Pancreas (tissue), 10 donors: ENCODE results near the gene SIL1. TPM values are rescaled to one million over a fixed set of nuclear protein-coding genes. Genes with fewer than 3 reads are reported as not detected.

Experiments used
- ATAC-seq, 4 donors: fragments of 200-7000 bp; cut with Tn5 transposase; one replicate each; pipeline versions ENCODE4 v1.8.0 to v1.9.1; 2020; ENCODE audit warnings: mild to moderate bottlenecking in 4 of 4, moderate library complexity in 4 of 4
- DNase-seq, 6 donors: peaks; one replicate each; pipeline ENCODE4 v3.0.0-alpha.2; 2020
- FAIRE-seq: peaks from 2 replicates; lab custom pipeline; 2012; peaks lifted over from hg19 to GRCh38; lab: Jason Lieb, UNC
- H3K27ac ChIP-seq, 4 donors: fragments of 200-600 bp; sonication (generic); 1 replicate in 3 of 4; 2 replicates in 1 of 4; pipeline versions ENCODE4 v1.5.0 to v1.8.0; 2020
- H3K27me3 ChIP-seq, 4 donors: fragments of 200-600 bp; one replicate each; pipeline ENCODE4 v1.8.0; 2021
- H3K36me3 ChIP-seq, 3 donors: fragments of 200-600 bp; sonication (generic) in 1 of 3; one replicate each; pipeline versions ENCODE4 v1.5.0 to v1.8.0; 2020 to 2021
- H3K4me1 ChIP-seq, 3 donors: fragments of 200-600 bp; one replicate each; pipeline ENCODE4 v1.8.0; 2021
- H3K4me3 ChIP-seq, 4 donors: fragments of 200-600 bp; sonication (generic) in 2 of 4; one replicate each; pipeline versions ENCODE4 v1.5.0 to v1.8.0; 2020 to 2021
- H3K9me3 ChIP-seq, 4 donors: fragments of 200-600 bp; one replicate each; pipeline ENCODE4 v1.8.0; 2021
- WGBS, 2 donors: extraction: QIAGEN DNeasy Blood & Tissue Kit; methylation state at CpG; one replicate each; pipeline ENCODE4 v1.1.7; 2013; 5-methylcytosine and 5-hydroxymethylcytosine counted together
- intact Hi-C, 3 donors: fragments of 100-400 bp; cut with DNase I; formaldehyde crosslinking; loops; one replicate each; pipeline versions ENCODE4 v1.11.1 to v1.14.2; 2022
- polyA plus RNA-seq, 2 donors: library from polyadenylated mRNA; stranded (reverse); fragments of 200-250 nt; gene quantifications; one replicate each; pipeline ENCODE4 v1.2.3, GENCODE V29; 2013
- total RNA-seq, 6 donors: library from RNA; stranded (reverse); fragmentation: NEBNext Ultra II Directional in 4 of 6; extraction: Animal tissue kit (Norgen Biotek cat#: 25700) in 4 of 6; gene quantifications; one replicate each; pipeline versions ENCODE4 v1.2.1 to v1.2.4, GENCODE V29; 2021 to 2023
- TF ChIP-seq, protein P1 (sequence below), 4 donors: fragments of 200-600 bp; sonication (generic) in 3 of 4; IDR thresholded peaks; one replicate each; pipeline versions ENCODE4 v1.5.0 to v1.8.0; 2021; ENCODE audit warnings: antibody characterized with exemption in 4 of 4
- donor health status: healthy with polysubstance abuse.
- donor health status: DM: no; HTN: no; CAD: no; lungs with moderate emphysema.
- donor health status: DM: no; HTN: no; CAD: no.
- donor health status: control.
- donor health status: control.
- donor health status: Bipolar disorder and iron deficiency.
- donor health status: DM: yes; HTN: yes; CAD: no.
- donor health status: DM: no; HTN: no; CAD: no.
- donor health status: DM: no; HTN: no; CAD: no.
- donor health status: DM: yes; HTN: yes; CAD: no.

Gene SIL1
- total and polyA plus RNA-seq, 8 donors: 38.6 to 119 (median 55.0) TPM

DNA sequence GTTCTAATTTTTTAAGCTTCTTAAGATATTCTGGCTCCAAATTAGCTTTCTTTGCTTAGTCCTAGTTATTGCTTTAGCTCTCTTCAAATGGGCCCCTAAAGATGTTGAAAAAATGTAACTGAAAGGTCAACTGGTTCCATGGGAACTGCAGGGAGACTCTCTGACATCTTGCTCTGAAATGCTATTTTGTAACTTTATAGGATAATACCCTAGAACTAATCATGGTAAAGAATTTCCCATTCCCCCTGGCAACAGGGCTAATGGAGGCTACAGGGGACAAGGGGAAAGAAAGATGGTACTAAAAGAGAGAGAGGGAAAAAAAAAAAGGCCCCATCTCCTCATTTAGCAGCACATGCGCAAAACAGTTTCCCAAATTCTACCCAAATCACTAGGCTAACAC is 39.4 kb downstream of the SIL1 start:
- ATAC-seq (no peak), FAIRE-seq (no peak), DNase-seq (no peak)
- 91 to 97% methylated on average over 1 of the region's 1 CpG for WGBS, 2 donors
- TF ChIP-seq, protein P1, sequence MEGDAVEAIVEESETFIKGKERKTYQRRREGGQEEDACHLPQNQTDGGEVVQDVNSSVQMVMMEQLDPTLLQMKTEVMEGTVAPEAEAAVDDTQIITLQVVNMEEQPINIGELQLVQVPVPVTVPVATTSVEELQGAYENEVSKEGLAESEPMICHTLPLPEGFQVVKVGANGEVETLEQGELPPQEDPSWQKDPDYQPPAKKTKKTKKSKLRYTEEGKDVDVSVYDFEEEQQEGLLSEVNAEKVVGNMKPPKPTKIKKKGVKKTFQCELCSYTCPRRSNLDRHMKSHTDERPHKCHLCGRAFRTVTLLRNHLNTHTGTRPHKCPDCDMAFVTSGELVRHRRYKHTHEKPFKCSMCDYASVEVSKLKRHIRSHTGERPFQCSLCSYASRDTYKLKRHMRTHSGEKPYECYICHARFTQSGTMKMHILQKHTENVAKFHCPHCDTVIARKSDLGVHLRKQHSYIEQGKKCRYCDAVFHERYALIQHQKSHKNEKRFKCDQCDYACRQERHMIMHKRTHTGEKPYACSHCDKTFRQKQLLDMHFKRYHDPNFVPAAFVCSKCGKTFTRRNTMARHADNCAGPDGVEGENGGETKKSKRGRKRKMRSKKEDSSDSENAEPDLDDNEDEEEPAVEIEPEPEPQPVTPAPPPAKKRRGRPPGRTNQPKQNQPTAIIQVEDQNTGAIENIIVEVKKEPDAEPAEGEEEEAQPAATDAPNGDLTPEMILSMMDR (IDR thresholded peaks at IDR 0.05): no peak
- H3K4me1 ChIP-seq: peaks cover 14 to 19% (median 18%) of the 10 kb centered on the region in 3 donors
- intact Hi-C loops: no loop called here
- H3K36me3 ChIP-seq: no peaks in the 10 kb centered on the region
- H3K9me3 ChIP-seq: no peaks in the 10 kb centered on the region
- no peak overlapping the region for H3K27ac ChIP-seq
- H3K27me3 ChIP-seq: no peaks in the 10 kb centered on the region
- no peak overlapping the region for H3K4me3 ChIP-seq

DNA sequence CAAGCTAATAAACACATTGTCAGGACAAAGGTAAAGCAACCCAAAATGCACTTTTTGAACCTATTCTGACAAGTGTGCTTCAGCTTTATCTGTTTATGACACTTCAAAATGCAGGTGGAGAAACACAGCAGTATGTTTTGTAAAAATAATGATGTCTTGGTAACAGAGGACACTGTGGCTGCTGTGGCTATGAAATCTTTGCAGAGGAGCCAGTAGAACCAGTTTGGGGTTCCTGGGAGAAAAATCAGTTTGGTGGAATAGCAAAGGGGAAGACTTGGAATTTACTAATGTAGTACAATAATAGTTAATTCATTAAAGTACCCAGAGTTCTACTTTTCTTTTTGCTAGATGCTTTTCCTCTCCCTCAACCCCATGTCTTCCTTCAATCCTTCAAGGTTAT is 40.6 kb downstream of the SIL1 start:
- TF ChIP-seq, protein P1 (IDR thresholded peaks at IDR 0.05): no peak
- H3K27ac ChIP-seq: no peak overlapping the region
- no peak for ATAC-seq
- FAIRE-seq: no peak
- H3K4me1 ChIP-seq: peaks cover 8 to 11% (median 9%) of the 10 kb centered on the region in 3 donors
- no peaks in the 10 kb centered on the region for H3K9me3 ChIP-seq
- no peak for DNase-seq
- H3K27me3 ChIP-seq: no peaks in the 10 kb centered on the region
- intact Hi-C loops: no loop called here
- H3K36me3 ChIP-seq: no peaks in the 10 kb centered on the region
- H3K4me3 ChIP-seq: no peak overlapping the region

DNA sequence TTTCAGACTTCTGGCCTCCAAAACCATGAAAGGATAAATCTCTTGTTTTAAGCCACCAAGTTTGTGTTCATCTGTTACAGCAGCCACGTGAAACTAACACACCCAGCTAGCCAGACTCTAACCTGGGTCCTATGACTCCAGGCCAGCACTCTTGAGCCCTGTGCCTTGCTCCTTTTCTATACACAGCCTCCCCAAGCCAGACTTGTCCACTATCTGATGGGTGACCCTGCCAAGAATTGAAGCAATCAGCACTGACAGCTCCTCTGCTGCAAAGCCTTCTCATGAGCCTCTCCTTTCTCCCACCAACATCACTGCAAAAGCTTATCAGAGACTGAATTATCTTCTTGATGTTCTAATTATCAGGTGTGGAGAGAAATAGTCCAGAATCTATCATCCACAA is 41.4 kb downstream of the SIL1 start:
- Histone ChIP-seq H3K4me1 (peaks cover 5 to 7% (median 5%) of the 10 kb centered on the region in 3 donors), H3K27me3 (no peaks in the 10 kb centered on the region), H3K4me3 (no peak overlapping the region), H3K36me3 (no peaks in the 10 kb centered on the region), H3K27ac (no peak overlapping the region), H3K9me3 (no peaks in the 10 kb centered on the region)
- ATAC-seq: no peak
- WGBS, 2 donors: 95% methylated on average over 1 of the region's 1 CpG
- intact Hi-C loops: no loop called here
- no peak for DNase-seq
- FAIRE-seq: no peak
- TF ChIP-seq, protein P1 (IDR thresholded peaks at IDR 0.05): no peak

DNA sequence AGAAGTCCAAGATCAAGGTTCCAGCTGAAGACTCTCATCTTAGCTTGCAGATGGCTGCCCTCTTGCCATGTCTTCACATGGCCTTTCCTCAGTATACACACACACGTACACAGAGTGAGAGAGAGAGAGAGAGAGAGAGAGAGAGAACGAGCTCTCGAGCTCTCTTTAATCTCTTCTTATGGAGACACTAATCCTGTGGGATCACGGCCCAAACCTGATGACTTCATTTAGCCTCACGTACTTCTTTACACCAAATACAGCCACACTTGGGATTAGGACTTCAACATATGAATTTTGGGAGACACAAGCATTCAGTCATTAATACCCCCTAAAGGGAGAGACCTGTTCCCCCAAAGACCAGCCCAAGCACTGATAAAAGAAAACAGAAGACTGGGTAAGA is 42.8 kb downstream of the SIL1 start:
- Histone ChIP-seq H3K9me3 (no peaks in the 10 kb centered on the region), H3K4me1 (peaks cover 0 to 14% (median 12%) of the 10 kb centered on the region in 3 donors), H3K4me3 (no peak overlapping the region), H3K27me3 (no peaks in the 10 kb centered on the region), H3K27ac (no peak overlapping the region), H3K36me3 (no peaks in the 10 kb centered on the region)
- FAIRE-seq (no peak), ATAC-seq (no peak), DNase-seq (no peak)
- intact Hi-C loops: no loop called here
- WGBS, 2 donors: 75 to 87% methylated on average over 5 of the region's 5 CpGs
- TF ChIP-seq, protein P1 (IDR thresholded peaks at IDR 0.05): no peak

DNA sequence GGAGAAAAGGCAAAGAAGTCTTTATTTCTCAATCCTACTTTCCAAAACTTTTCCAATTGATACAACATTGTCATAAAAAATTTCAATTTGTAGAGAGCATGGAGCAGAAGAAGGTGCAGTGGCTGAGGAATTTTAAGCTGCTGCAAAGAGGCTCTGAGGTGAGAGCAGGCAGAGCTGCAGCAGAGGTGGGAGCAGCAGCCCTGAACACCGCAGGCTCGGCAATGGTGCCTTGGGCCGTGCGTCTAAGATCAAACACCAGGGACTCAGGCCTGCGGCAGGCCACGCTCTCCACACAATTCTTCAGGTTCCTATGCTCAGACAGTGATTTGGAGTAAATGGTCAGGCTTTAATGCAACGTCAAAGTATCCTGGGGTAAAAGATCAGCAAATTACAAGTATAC is 46.3 kb downstream of the SIL1 start:
- Histone ChIP-seq H3K4me1 (peaks cover 30 to 47% (median 32%) of the 10 kb centered on the region in 3 donors), H3K27ac (no peak overlapping the region), H3K9me3 (no peaks in the 10 kb centered on the region), H3K36me3 (no peaks in the 10 kb centered on the region), H3K27me3 (no peaks in the 10 kb centered on the region), H3K4me3 (no peak overlapping the region)
- FAIRE-seq (no peak), ATAC-seq (no peak), DNase-seq (no peak)
- intact Hi-C loops: no loop called here
- TF ChIP-seq, protein P1 (IDR thresholded peaks at IDR 0.05): no peak
- 68 to 81% methylated on average over 7 of the region's 7 CpGs for WGBS, 2 donors
